Rectal smooth muscle tissue (tissue), 1 donor: ENCODE measurements around the gene CTIF.

Experiments
- H3K27ac ChIP-seq: one replicate; pipeline ENCODE4 v1.7.0; 2013; ENCODE audit warnings: low read depth, low read length, inconsistent platforms
- H3K27me3 ChIP-seq: one replicate; pipeline ENCODE4 v1.7.0; 2013; ENCODE audit warnings: low read length; ENCODE audit not compliant: control insufficient read depth, insufficient read depth
- H3K36me3 ChIP-seq: one replicate; pipeline ENCODE4 v1.7.0; 2013; ENCODE audit warnings: low read length; ENCODE audit not compliant: control insufficient read depth, insufficient read depth
- H3K4me1 ChIP-seq: one replicate; pipeline ENCODE4 v1.7.0; 2013; ENCODE audit warnings: low read length; ENCODE audit not compliant: control insufficient read depth, insufficient read depth
- H3K4me3 ChIP-seq: one replicate; pipeline ENCODE4 v1.7.0; 2013; ENCODE audit warnings: low read length
- H3K9ac ChIP-seq: one replicate; pipeline ENCODE4 v1.7.0; 2013; ENCODE audit warnings: low read length

The CTIF gene

DNA sequence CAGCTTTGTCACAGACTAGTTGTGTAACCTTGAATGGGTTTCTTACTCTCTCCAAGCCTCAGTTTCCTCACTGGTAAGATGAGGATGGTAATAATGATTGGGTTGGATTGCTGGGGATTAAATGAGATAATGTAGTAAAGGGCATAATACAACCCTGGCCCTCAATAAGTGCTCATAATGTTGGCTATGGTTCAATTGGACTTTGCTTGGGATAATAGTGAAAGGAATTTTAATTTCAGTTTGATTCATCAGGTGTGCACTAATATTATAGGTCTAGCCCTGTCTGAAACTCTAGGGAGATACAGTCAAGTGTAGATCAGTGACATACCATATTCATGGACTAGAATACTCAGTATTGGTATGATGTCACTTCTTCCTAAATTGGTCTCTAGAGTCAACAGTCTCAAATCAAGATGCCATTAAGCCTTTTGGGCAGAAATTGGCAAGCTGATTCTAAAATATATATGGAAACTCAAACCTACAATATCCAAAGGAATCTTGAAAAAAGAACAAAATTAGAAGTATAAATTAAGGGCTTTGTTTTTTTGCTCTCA lies 250.5 kb downstream of the CTIF start:
- Histone ChIP-seq H3K27ac (no peak overlapping the region), H3K4me1 (no peaks in the 10 kb centered on the region), H3K27me3 (no peaks in the 10 kb centered on the region), H3K4me3 (no peak overlapping the region), H3K9ac (no peak overlapping the region), H3K36me3 (no peaks in the 10 kb centered on the region)

- H3K9ac ChIP-seq = no peak overlapping the region
- no peaks in the 10 kb centered on the region for H3K4me1 ChIP-seq
- no peak overlapping the region for H3K4me3 ChIP-seq
- no peak overlapping the region for H3K27ac ChIP-seq
- H3K27me3 ChIP-seq = no peaks in the 10 kb centered on the region
- H3K36me3 ChIP-seq = no peaks in the 10 kb centered on the region
Observed at GRCh38 chr18:48790226-48790863, 251.5 kb downstream of the CTIF start.

DNA sequence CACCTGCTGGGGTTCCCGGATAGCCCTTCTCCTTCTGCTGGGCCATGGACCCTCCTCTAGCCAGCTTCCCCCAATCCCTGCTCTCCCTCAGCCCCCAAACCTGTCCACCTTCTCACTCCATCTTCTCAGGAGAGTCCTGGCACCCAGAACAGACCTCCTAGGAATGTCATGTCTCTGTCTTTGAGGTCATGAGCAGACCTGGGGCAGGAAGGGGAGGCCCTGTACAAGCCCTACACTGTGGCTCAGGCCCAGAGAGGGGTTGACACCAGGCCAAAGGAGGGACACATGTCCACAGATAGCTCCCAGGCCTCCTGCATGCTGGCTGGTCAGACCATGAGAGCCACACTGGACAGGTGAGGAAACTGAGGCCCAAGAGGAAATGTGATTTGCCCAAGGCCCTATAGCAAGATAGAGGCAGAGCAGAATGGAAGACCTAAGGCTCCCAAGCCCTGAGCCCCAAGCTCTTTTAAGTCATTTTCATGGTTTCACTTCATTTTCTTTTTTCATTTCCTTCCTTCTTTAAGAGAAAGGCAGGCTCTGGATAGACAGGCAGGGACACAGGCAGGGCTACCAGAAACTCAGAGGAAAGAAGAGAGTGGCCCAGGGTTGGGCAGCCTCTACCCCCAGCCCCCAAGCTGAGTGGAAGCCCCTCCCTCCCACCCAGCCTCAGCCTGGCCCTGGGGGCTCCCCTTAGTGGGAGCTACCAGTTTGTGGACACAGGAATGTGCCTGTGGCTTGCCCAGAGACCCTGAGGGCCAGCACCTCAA lies 252.2 kb downstream of the CTIF start:
- Histone ChIP-seq H3K27me3 (no peaks in the 10 kb centered on the region), H3K4me1 (no peaks in the 10 kb centered on the region), H3K9ac (no peak overlapping the region), H3K27ac (no peak overlapping the region), H3K36me3 (no peaks in the 10 kb centered on the region), H3K4me3 (no peak overlapping the region)

GRCh38 chr18:48791636-48792105 lies 252.8 kb downstream of the CTIF start:
- no peak overlapping the region for H3K9ac ChIP-seq
- no peak overlapping the region for H3K27ac ChIP-seq
- H3K4me3 ChIP-seq = no peak overlapping the region
- no peaks in the 10 kb centered on the region for H3K36me3 ChIP-seq
- no peaks in the 10 kb centered on the region for H3K4me1 ChIP-seq
- no peaks in the 10 kb centered on the region for H3K27me3 ChIP-seq

DNA sequence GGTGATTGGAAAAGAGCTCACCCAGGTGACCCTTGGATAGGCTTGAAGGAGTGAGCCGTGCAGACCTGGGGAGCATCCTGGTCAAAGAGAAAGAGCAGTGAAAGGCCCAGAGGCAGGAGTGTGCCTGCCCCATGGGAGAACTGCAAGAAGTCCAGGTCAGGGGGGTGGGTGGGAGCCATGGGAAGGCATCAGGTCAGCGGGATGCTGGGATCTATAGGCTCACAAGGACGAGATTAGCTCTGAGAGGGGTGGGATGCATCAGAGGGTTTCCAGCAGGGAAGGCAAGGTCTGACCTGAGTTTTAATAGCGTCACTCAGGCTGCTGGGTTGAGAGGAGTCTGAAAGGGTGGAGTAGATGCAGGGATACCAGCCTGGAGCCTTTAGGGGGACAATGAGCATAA lies 253.3 kb downstream of the CTIF start:
- Histone ChIP-seq H3K9ac (no peak overlapping the region), H3K4me3 (no peak overlapping the region), H3K27ac (no peak overlapping the region), H3K27me3 (no peaks in the 10 kb centered on the region), H3K36me3 (no peaks in the 10 kb centered on the region), H3K4me1 (no peaks in the 10 kb centered on the region)

DNA sequence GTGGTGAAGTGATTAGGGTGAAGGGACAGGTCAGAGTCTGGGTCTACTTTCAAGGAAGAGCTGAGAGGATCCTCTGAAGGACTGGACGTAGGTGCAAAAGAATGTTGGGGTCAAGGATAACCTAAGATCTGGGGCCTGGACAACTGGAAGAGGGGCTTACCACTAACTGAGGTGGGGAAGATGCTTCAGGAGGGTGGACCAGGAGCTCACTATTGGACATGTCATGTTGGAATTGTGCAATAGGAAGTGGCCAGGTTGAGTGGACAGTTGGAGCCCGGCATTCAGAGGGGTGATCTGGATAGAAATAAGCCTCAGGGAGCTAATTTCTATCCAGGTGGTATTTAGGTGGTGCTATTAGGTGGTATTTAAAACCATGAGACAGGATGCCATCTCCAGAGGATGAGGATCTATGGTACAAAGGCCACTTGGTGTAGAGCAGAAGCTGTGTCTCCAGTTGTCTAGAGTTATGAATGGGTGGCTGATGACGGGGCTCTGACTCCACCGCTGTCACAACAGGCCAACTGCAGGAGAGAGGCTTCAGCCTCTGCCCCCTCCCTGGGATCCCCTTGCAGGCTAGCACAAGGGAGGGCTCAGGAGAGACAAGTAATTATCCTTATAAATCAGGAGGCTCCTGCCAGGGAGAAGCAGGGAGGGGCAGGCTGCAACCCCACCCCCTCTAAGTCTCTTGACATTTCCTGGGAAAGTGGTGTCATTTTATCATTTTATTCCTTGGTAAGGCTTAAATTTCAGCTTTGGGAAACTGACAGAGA lies 254.0 kb downstream of the CTIF start:
- Histone ChIP-seq H3K4me3 (no peak overlapping the region), H3K27me3 (no peaks in the 10 kb centered on the region), H3K4me1 (peaks cover 3% of the 10 kb centered on the region), H3K36me3 (no peaks in the 10 kb centered on the region), H3K27ac (no peak overlapping the region), H3K9ac (no peak overlapping the region)

DNA sequence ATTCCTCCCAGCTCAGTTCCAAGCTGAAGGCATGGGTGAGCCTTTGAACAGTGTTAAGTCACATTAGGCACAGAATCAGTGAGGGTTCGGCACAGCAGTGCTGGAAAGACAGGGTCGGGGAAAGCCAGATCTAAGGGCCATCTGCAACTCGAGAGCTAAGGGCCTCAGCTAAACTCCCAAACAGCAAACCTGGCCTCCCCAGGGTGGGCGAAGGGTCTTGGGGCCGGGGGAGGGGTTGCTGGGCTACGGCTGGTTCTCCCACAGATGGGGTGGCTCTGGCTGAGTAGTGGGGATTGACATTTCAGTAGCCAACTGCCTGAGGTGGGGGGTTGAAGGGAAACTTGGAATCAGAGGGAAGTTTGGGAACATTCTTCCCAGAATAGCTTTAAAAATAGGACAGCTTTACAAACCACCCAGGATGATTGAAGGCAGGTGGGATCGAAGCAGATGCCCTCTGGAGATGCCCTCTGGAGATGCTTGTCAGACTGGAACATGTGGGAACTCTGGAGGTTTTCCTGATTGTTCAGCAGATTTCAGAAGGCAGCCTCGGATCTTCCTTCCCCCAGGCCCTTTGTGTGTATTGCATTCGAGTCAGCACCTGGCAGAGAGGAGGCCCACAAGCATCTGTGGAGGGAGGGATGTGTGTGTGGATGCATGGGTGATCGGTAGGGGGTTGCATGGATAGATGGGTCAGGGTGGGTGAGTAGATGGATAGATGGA lies 255.6 kb downstream of the CTIF start:
- no peaks in the 10 kb centered on the region for H3K36me3 ChIP-seq
- peaks cover 5% of the 10 kb centered on the region for H3K4me1 ChIP-seq
- H3K9ac ChIP-seq = no peak overlapping the region
- H3K4me3 ChIP-seq = no peak overlapping the region
- no peaks in the 10 kb centered on the region for H3K27me3 ChIP-seq
- no peak overlapping the region for H3K27ac ChIP-seq

DNA sequence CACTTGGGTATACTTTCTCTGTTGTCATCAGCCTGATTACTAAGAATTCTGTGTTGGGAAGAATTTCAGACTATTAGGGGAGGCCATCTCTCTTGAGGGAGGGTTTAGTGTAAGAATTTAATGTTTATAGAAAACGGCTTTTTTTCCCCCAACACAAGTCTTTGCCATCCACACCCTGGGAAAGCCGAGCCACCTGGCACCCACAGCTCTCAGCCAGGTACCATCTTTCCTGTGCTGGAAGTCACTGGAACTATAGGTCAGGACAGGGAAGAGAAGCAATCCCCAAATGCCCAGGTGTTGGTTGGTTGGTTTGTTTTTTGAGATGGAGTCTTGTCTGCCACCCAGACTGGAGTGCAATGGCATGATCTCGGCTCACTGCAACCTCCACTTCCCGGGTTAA lies 256.9 kb downstream of the CTIF start:
- H3K9ac ChIP-seq = no peak overlapping the region
- no peak overlapping the region for H3K27ac ChIP-seq
- H3K36me3 ChIP-seq = peaks cover 4% of the 10 kb centered on the region
- H3K27me3 ChIP-seq = no peaks in the 10 kb centered on the region
- H3K4me1 ChIP-seq = peaks cover 5% of the 10 kb centered on the region
- H3K4me3 ChIP-seq = no peak overlapping the region

- Histone ChIP-seq H3K27ac (no peak overlapping the region), H3K27me3 (no peaks in the 10 kb centered on the region), H3K36me3 (peaks cover 4% of the 10 kb centered on the region), H3K4me3 (no peak overlapping the region), H3K9ac (no peak overlapping the region), H3K4me1 (peaks cover 5% of the 10 kb centered on the region)
Observed at GRCh38 chr18:48796491-48797205, 257.8 kb downstream of the CTIF start.

DNA sequence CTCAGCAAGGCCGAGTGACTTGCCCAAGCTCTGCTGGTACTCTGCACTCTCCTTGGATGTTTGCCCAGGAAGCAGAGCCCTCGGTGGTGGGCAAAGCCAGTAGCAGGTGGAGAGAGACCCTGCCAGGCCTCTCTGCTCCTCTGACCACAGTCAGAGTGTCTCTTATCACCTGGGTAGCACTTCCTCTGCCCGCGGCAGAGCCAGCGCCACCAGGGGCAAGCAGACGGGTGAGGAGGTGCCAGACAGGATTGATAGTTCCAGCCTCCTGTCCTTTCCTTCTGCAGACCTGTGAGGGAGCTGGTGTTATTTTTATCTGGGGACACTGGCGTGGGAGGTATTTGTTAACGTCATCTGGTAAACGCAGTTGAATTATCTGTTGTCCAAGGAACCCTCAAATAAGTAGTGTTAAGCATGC lies 259.0 kb downstream of the CTIF start:
- Histone ChIP-seq H3K27me3 (no peaks in the 10 kb centered on the region), H3K36me3 (peaks cover 4% of the 10 kb centered on the region), H3K4me1 (peaks cover 5% of the 10 kb centered on the region), H3K9ac (no peak overlapping the region), H3K4me3 (no peak overlapping the region), H3K27ac (no peak overlapping the region)

GRCh38 chr18:48798334-48799245 lies 259.8 kb downstream of the CTIF start:
- Histone ChIP-seq H3K27ac (no peak overlapping the region), H3K9ac (no peak overlapping the region), H3K4me1 (peaks cover 5% of the 10 kb centered on the region), H3K27me3 (no peaks in the 10 kb centered on the region), H3K36me3 (peaks cover 4% of the 10 kb centered on the region), H3K4me3 (no peak overlapping the region)
